DMS53 treated with DMSO at 0.1 percent for 48 hours (cell line): ENCODE measurements around the gene OR2B6.
"Not testable (repeated sequence)": the region's sequence is repeated elsewhere in the genome, so short reads cannot be mapped to it uniquely, and the experiment has no call there.

Source experiments
- DNase-seq: peaks from one replicate; lab custom pipeline; 2025; ENCODE audit not compliant: unreplicated experiment; lab: John Stamatoyannopoulos, UW

OR2B6 gene

DNA sequence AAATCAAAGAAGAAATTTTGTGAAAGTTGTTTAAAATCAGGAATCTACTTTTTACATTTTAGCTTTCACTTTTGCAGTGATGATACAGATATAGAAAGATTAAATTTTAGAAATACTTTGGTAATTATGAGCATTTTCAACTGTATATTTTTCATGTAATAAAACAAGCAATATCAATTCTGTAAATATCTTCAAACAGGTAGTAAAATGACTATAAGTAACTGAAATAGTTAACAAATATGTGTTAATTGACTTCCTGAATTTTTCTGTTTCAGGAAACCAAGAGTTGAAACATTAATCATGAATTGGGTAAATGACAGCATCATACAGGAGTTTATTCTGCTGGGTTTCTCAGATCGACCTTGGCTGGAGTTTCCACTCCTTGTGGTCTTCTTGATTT lies at the start of gene OR2B6:
Gene OR2B6 (plus strand): TSS at position 301 of the 400 bp plus-strand sequence. CDS start 0 bp downstream, at position 301.
- no peak for DNase-seq

- DNase-seq: no peak
Observed at GRCh38 chr6:27908017-27908416, 49.0 kb upstream of the OR2B6 start.

DNA sequence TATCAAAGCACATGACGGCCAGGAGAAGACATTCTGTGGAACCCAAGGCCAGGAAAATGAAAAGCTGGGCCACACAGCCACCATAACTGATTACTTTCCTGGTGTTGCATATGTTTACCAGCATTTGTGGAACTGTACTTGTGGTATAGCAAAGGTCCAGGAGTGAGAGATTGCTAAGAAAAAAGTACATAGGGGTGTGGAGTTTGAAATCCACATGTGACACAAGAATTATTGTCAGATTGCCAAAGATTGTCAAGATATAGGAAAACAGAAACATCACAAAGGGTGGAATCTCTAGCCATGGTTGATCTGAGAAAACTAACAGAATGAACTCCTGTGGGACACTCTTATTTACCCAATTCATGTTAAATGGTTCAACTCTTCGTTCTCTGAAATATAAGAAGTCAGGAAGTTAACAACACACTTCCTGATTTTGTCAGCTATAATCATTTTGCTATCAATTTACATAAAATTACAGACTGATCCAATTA lies 45.0 kb upstream of the OR2B6 start, which contains the start of gene OR2B2:
Gene OR2B2 (minus strand): TSS at position 441 of the 491 bp plus-strand sequence. CDS start 77 bp downstream, at position 364.
- no peak for DNase-seq

DNA sequence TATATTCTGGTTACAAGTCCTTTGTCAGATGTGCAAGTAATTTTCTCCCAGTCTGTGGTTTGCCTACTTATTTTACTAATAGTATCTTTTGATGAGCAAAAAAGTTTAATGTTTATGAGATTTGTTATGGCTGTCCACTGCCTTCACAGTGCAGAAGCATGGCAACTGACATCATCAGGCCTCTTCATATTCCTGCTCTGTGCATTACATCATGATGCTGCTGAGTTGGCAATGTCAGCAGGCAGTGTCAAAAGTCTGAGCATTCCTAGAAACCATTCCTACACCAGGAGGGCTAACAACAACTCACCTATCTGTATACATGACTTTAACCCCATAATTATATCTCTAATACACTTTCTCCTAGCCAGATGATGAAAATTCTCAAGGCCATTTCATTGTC lies 34.1 kb upstream of the OR2B6 start:
- no peak for DNase-seq

DNA sequence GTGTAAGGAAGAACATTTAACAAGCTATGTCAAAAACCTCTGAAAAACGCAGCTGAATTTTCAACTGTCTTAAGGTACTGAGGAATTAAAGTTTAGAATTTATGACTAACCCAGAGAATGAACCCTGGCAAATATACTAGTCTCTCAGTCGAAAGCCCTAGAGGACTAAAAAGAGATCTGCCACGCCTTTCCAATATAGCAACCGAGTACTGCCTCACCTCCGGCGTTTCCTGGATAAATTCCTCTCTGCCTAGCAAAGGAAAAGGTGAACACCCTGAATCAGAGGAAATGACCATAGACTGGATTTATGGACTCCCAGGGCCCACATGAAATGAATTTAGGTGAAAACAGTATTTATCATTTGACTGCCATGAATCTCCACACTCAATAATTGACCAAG lies 32.9 kb upstream of the OR2B6 start:
- DNase-seq: no peak

- DNase-seq: not testable (repeated sequence)
Observed at GRCh38 chr6:27928041-27928440, 29.0 kb upstream of the OR2B6 start.

DNA sequence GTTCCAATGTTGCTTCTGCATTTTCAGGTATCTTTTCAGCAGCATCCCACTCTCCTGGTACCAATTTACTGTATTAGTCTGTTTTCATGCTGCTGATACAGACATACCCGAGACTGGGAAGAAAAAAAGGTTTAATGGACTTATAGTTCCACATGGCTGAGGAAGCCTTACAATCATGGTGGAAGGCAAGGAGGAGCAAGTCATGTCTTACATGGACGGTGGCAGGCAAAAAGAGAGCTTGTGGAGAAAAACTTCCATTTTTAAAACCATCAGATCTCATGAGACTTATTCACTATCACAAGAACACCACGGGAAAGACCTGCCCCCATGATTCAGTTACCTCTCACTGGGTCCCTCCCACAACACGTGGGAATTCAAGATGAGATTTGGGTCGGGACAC lies 27.1 kb upstream of the OR2B6 start:
- DNase-seq: not testable (repeated sequence)

DNA sequence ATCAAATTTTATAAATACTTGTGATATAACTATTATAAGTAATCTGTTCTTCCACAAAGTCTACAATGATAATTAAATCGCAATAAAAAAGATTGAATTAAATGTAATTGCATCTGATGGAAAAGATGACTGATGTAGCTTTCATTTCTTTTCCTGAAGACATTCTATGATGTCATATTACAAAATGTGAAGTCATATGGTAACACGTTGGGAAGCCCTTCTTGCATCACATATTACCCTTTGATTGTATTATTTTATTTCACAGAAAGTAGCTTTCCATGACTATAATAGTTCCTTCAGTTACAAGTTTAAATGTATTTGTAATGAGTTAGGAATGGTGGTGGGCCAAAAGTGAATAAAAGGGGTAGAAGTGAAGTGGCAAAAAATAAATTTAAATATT lies 25.8 kb upstream of the OR2B6 start:
- DNase-seq: no peak

DNA sequence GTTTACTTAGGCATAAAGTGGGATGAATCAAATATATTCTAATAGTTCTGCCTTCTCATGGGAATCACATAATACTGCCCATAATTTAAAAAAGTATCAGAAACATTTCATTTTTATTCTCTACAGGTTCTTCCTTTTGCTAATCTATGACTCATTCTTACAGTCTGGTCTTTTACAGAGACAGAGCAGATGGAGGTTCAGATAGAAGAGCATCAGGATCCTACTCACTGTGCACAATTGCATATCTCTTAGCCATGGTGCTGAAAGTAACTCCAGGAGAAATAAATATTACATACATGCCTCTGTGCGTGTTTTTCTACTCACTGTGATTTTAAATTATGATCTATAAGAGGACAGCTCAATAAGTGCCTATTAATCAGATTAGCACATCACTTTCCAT lies 16.3 kb upstream of the OR2B6 start:
- DNase-seq: no peak

DNA sequence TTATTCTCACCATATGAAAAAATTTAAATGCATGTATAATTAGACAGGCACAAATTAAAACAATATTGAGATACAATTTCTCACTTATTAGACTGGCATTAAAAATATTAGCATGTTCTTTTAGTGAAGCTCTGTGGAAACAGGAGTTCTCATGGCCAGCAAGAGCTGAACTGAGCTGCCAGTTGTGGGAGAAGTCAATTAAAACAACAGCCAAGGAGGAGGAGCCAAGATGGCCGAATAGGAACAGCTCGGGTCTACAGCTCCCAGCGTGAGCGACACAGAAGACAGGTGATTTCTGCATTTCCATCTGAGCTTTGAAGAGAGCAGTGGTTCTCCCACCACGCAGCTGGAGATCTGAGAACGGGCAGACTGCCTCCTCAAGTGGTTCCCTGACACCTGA lies 14.0 kb upstream of the OR2B6 start:
- DNase-seq: not testable (repeated sequence)

- no peak for DNase-seq
Observed at GRCh38 chr6:27948237-27948636, 8.8 kb upstream of the OR2B6 start.

- DNase-seq: no peak
Observed at GRCh38 chr6:27951040-27951439, 6.0 kb upstream of the OR2B6 start.

- DNase-seq: no peak
Observed at GRCh38 chr6:27957516-27957915, 475 bp downstream of the OR2B6 start.

- no peak for DNase-seq
Observed at GRCh38 chr6:27962506-27962905, 5.5 kb downstream of the OR2B6 start.

GRCh38 chr6:27966044-27966443 lies 9.0 kb downstream of the OR2B6 start:
- DNase-seq: no peak

- no peak for DNase-seq
Observed at GRCh38 chr6:27966816-27967426, 9.9 kb downstream of the OR2B6 start.

GRCh38 chr6:27970444-27970843 lies 13.4 kb downstream of the OR2B6 start:
- no peak for DNase-seq

DNA sequence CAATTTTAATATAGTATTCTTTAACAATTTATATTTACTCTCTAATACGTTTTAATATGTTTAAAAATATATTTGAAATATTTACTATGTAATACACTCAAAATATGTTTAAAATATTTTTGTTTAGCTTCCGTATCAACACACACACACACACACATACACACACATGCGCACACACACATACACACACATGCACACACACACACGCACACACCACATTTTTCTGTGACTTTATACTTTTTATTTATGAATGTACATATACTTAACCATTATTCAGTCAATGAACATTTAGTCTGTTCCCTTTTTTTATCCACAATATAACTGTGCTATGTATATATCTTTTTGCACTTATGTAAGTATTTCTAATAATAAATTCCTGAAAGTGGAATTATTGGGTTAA lies 15.7 kb downstream of the OR2B6 start:
- no peak for DNase-seq

- no peak for DNase-seq
Observed at GRCh38 chr6:27977387-27977786, 20.3 kb downstream of the OR2B6 start.

DNA sequence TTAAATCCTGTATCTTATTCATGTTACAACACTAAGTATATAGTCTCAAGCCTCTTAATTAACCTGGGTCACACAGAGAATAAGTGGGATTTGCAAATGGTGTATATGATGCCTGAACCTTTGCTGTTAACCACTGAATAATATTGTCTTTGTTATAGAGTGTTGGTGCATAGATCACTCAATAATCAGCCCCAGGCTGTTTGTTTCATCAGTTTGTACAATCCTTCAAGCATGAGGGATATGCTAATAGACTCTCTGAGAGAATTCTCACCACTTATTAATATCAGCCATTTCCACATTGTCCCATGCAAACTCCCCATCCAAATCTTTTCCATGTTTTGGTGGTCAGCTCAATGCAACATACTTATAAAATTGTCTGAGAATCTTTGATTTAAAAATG lies 21.7 kb downstream of the OR2B6 start:
- DNase-seq: no peak

DNA sequence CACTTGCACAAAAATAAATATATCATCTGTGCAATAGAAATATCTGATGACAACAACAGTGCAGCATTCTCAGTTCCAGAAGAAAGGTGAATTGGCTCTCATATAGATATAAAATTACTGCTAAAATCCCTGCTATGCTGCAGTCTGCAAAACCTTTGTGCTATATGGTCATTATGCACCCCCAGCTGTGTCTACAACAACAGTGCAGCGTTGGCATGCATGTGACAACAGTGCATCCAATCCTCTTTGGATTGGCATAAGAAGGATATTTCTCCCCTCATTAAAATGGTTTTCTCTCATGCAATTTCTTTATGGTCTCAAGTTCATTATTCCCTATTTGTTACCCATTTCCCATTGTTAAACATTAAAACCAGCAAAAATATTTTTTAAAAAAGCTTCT lies 23.1 kb downstream of the OR2B6 start:
- no peak for DNase-seq

DNA sequence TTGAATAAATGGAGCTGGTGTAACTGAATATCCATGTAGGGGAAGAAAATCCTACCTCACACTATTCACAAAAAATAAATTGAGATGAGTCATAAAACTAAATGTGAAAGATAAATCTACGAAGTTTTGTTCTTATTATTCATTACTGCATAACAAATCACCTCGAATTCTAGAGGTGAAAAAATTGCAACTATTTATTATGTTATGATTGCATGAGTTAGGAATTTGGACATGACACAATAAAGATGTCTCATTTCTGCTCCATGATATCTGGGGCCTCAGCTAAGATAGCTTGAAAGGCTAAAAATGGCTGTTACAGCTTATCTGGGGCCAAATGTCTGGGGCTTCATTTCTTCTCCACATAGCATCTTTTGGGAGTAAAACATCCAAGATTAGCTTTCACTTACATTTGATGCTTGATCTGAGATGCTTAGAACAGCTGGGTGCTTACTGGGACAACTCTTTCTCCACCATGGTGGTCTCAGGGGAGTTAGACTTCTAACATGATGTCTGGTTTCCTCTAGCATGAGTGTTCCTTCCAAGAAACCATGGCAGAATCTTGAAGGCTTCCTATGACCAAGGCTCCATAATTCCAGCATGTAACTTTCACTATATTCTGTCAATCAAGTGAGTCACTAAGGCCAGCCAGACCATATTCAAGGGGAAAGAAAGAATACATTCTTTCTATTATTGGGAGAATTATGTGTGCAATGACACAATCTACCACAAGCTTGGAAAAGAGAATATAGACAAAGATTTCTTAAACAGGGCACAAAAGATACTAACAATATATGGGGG lies 30.1 kb downstream of the OR2B6 start:
- no peak for DNase-seq
